GM15510 (cell line): ENCODE data around the gene PDK4.

Source experiments
- POLR2A ChIP-seq: IDR thresholded peaks from 3 replicates; pipeline ENCODE4 v1.6.1; 2011; ENCODE audit warnings: borderline replicate concordance; ENCODE audit not compliant: insufficient read length; ENCODE audit errors: extremely low read depth

PDK4 gene

DNA sequence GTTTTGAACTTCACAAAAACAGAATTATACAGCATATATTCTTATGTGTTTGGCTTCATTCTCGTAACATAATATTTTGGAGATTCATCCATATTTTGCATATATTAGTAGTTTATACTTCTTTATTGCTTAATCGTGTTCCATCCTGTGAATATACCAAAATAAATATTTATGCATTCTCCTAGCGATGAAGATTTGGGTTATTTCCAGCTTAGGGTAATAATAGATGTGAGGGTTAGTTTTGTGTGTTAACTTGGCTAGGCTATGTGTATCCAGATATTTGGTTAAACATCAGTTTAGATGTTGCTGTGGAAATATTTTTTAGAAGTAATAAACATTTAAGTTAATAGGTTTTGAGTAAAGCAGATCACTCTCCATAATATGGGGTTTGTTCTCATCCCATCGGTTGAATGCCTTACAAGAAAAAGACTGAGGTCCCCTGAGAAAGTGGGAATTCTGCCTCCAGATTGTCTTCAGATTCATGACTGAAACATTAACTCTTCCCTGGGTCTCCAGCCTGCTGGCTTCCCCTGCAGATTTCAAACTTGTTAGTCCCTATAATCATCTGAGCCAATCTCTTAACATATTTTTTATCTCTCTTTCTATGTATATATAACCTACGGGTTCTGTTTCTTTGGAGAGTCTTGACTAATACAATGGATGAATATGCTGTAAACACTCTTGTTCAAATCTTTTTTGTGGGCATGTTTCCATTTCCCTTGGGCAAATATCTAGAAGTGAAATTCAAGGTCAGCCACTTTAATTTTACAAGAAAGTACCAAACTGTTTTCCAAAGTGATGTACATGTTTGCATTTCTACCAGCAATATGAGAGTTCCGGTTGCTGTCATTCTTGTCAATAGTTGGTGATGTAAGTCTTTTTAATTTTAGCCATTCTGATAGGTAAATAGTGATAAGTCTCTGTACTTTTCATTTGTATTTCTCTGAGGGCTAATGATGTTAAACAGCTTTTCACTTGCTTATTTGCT lies 48.7 kb downstream of the PDK4 start:
- no peak for TF ChIP-seq POLR2A

DNA sequence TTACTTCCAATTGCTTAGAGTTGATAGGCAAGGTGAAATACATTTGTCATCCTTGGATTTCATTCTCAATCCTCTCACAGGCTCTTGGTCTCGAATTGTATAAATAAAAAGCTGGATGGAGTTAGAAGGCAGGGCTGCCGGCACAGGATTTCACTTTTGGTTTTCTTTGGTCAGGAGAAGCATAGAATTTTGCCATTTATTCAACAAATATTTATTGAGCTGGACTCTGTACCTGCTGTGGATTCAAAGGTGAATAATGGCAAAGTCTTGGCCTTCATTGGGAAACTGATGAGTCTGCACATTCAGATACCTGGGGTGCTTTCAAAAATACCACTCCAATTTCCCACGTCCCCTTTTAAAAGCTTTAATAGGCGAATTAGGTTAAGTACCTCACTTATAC lies 49.7 kb downstream of the PDK4 start:
- TF ChIP-seq POLR2A: no peak

DNA sequence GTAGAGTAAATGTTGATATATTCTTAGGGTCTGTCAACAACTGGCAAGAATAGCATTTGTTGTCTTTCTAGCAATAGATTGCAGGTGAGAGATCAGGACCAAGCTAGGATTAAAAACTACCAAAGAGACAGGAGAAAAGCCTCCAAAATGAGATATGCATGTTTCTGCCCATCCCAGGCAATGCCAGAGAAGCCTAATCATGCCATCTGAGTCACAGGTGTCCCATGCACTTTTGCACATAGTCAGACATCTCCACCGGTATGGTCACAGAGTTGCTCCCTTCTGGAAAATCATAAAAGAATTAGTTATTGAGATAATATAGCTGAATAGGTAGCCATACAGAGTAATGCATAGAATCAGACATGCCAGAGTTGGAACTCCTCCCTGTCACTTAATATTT lies 50.6 kb downstream of the PDK4 start:
- no peak for TF ChIP-seq POLR2A

DNA sequence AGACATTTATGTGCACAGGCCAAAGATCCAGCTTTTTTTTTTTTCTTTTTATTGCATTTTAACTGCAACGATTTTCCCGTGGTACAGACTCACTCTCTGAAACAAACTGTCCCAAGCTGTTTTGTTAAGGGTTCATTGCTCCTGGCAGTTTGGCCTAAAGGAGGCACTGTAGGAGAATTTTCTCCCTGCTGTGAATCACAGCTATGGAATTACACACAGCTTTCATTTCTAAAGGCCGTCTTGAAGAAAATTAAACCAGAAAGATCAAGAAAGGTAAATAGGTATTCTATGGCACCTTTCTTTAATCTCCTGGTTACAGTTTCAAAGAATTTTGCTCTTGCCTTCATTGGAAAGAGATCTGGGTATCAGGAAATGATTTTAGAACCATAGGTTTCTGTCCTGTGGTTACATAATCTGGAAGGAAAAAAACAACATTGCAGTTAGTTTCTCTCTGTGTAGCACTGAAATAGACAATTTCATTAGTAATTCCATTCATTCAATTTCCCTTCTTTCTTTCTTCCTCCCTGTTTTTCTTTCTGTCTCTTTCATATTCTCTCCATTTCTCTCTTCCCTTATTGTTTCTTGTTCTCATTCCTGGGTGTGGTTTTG lies 51.2 kb downstream of the PDK4 start:
- no peak for TF ChIP-seq POLR2A

DNA sequence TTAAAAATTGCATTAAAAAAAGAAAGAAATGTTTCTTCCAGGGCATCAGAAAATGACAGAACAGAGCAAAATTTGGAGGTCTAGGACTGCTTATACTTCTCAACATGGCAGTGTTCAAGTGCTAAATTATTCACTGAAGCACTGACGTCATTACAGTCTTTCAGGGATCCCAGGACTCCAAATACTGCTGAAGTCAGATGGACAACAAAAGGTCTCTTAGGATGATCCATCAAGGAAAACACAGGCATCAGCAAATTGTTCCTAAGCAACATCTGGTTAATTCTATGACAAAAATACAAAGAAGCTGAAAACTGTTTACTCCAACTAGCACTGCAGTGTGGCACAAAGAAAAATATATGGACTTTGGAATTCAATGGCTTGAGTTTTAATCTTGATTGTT lies 52.1 kb downstream of the PDK4 start:
- TF ChIP-seq POLR2A: no peak

DNA sequence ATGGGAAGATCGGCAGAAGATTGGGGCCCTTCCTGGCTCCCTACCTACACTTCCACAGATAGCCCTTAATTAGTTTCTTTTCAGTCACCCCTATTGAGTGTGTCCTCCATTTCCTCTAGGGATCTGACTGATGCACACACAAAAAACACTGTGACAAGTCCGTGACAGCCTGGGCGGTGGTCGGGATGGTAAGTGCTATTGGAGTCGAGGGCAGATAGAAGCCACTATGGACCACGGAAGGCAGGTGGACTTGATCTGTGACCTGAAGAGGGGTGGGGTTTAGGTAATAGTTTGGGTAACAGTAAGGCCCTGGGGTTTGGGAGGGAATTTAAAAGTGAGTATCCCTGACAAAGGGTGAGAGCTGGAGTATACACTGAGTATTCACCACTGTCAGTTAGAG lies 53.0 kb downstream of the PDK4 start:
- no peak for TF ChIP-seq POLR2A

DNA sequence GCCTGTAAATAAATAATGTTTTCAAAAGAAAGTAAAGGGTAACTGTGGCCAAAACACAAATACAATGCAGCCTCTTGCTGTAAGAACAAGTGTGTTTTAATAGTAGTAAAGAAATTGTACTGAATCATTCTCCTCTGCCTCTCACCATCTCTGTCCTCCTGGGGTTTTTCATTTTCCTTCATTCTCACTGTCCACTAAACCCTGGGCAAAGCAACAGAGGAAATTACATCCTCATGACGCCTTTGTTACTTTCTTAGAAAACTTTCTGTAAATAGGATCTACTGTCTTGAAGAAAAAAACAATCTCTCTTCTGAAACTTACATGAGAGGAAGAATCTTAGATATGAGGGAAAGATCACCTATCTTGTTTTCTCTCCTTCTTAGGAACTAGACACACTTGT lies 56.0 kb downstream of the PDK4 start:
- no peak for TF ChIP-seq POLR2A

DNA sequence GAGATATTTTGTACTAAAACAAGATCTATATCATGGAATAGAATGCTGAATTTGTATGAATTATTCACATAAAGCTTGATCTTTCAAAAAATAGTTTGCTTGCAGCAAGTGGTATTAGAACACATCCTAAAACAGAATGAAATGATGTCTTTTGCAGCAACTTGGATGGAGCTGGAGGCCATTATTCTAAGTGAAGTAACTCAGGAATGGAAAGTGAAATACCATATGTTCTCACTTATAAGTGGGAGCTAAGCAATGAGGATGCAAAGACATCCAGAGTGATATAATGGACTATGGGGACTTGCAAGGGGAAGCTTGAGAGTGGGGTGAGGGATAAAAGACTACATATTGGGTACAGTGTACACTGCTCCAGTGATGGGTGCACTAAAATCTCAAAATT lies 56.9 kb downstream of the PDK4 start:
- no peak for TF ChIP-seq POLR2A

DNA sequence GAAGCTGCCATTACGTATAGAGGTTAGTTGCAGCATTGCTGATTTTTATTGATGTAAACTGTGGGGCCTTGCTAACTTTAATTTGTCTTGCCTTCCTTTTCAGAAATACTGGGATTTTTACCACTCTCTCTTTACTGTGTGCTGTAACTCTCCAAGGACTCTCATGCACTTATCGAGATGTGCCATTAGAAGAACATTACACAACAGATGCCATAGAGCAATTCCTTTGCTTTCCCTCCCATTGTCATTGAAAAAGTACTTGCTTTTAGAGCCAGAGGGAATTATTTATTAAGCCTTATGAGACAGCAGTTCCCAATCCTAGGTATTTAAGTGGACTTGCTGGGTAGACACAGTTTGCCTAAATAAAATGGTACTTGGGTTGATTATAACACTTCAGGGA lies 58.8 kb downstream of the PDK4 start:
- TF ChIP-seq POLR2A: no peak

DNA sequence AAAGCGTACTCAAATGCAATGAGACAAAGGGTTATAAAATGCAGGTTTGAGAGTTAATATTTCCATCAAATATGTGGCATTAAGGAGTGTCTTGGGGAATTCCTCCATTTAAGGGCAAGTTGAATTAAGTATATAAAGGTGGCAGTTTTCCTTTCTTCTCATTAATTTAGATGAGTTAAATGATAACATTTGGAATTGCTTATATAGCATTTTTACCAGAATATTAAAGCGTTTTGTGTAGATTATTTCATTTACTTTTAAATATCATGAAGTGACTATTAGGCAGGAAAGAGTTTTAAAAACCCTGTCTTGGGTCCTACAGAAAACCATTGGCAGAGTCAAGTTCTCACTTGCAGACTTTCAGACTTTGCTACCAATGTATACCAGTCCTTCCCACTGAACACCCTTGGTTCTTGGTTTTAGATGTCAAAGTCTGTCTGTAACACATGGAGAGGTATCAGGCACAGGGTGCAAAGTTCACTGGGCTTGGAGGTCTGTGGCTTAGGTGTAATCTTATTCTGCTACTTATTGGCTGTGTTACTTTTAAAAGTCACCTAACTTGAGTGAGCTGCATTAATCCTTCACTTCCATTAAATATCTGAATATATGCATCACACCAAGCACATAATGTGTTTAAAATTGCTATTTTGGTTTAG lies 59.5 kb downstream of the PDK4 start:
- TF ChIP-seq POLR2A: no peak

DNA sequence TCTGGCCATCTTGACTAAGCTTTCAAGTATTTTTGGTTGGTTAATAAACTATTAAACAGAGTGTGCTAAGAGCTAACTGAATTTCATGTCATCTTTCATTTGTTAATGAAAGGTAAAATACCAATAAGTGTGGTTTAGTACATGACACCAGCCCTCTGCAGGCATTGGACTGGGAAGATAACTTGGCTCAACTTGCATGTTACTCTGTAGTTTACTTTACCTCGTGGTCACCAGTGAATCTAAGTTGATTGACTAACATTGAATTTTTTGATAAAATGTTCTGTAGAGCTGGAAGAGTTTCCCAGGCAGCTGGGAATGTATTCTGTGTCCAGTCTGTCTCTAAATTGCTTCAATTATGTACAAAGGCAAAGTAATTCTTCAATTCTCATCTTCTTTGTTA lies 60.7 kb downstream of the PDK4 start:
- no peak for TF ChIP-seq POLR2A

DNA sequence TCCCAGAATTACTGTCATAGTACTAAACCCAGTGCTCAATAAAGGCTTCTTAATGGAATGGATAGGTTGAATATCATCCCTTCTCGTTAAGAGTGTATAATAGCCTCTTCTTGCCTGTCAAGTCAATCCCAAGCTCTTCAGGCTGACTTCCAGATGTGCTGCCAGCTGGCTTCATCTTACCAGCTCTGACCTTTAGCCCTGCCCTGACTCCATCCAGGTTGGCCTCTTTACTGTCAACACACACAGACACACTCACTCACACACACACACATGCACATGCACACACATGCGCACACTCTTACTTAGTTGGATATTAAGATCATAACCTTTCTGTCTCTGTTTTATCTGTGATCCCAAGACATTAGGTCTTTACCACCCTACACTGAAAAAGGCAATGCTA lies 61.5 kb downstream of the PDK4 start:
- TF ChIP-seq POLR2A: no peak
